ENCODE data around the gene C1orf116. TPM values are rescaled to one million over a fixed set of nuclear protein-coding genes. Genes with fewer than 3 reads are reported as not detected.
A peak's percentile ranks its signal among the peaks of the same experiment; 100 is the strongest.

C1orf116 gene
- total RNA-seq, 1 experiment from 2014 or later: 2.4 TPM

DNA sequence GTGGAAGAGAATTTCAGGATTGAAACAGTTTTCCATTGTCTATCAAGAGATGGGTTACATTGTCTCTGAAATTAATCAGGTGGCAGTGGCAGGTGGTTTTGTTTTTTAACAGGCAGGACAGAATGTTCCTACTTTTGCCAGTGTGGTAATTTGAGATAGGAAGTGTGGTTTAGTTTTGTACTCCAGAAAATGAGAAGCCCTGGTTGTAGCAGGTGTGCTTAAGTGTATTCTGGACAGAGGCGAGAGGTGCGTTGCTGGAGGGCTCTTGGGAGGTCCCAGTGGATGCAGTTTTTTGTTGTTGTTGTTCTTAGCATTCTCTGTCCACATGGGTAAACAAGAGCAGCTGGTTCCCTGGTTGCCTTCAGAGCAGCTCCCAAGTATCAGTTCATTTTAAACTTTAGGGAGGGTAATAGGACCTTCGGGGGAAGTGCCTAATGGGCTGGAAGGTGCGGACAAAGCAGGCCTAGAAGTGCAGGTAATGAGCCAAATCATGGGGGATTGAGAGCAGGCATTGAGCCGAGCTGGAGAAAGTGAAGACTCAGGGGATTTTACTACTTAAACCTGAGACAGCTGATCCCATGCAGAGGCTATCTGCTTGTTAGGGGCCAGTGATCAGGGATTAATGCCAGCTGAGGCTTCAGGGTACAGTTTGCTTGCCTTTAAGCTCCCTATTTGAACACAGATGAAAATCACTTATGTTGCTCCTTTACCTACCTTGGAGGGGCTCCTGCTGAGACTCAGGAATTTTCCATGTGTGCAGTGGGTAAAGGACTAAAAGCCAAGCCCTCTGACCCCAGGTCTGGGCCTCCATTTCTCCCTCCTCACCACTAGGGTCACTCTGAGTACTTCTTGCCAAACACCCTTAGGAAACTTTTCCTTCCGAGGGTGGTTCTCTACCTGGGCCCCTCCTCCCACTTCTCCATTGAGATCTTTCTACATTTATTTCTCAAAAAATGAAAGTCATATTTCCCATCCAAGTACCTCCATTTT is 26.6 kb upstream of the C1orf116 start:
- Mint-ChIP-seq H3K27ac (peak overlapping the region; percentile 68), H3K27me3 (ENCODE audit: low read depth) (no peaks in the 10 kb centered on the region), H3K4me3 (no peak overlapping the region), H3K36me3 (peaks cover 34% of the 10 kb centered on the region), H3K9me3 (no peaks in the 10 kb centered on the region), H3K4me1 (peaks cover 21% of the 10 kb centered on the region)
- CTCF ChIA-PET: interaction anchor here (0.8 to 1.6 kb wide), 2 partner anchors 9 to 24 kb away, joined by 3 to 4 read pairs; no protein-coding TSS in a partner anchor
- ATAC-seq: peak; percentile 95
- peak; percentile 24 for DNase-seq (ENCODE audit: low spot score)
- POLR2A ChIA-PET: no interaction called here
- TF ChIP-seq, protein P1, sequence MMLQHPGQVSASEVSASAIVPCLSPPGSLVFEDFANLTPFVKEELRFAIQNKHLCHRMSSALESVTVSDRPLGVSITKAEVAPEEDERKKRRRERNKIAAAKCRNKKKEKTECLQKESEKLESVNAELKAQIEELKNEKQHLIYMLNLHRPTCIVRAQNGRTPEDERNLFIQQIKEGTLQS (CRISPR knock-in tag; conservative IDR thresholded peaks at IDR 0.05): no peak

DNA sequence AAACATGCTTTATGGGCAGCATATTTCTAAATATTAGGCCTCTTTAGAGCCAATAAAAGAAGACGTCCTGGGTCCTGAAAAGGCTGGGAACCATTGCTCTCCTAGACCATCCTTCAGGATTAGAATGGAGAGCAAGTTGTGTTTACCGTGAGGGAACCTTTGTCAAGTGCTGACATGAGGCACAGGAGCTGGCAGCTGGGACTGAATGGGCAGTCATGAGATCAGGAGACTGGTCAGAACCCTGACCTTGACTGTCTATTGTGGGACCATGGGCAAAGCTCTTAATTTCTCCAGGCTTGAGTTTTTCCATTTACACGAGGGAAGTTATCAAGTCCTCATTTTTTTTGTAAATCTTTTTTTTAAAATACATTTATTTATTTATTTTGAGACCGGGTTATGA is 25.7 kb upstream of the C1orf116 start:
- H3K27me3 Mint-ChIP-seq (ENCODE audit: low read depth): no peaks in the 10 kb centered on the region
- POLR2A ChIA-PET: no interaction called here
- H3K36me3 Mint-ChIP-seq: peaks cover 25% of the 10 kb centered on the region
- CTCF ChIA-PET: no interaction called here
- ATAC-seq (no peak), DNase-seq (ENCODE audit: low spot score) (no peak)
- H3K4me1 Mint-ChIP-seq: peaks cover 23% of the 10 kb centered on the region
- TF ChIP-seq, protein P2, sequence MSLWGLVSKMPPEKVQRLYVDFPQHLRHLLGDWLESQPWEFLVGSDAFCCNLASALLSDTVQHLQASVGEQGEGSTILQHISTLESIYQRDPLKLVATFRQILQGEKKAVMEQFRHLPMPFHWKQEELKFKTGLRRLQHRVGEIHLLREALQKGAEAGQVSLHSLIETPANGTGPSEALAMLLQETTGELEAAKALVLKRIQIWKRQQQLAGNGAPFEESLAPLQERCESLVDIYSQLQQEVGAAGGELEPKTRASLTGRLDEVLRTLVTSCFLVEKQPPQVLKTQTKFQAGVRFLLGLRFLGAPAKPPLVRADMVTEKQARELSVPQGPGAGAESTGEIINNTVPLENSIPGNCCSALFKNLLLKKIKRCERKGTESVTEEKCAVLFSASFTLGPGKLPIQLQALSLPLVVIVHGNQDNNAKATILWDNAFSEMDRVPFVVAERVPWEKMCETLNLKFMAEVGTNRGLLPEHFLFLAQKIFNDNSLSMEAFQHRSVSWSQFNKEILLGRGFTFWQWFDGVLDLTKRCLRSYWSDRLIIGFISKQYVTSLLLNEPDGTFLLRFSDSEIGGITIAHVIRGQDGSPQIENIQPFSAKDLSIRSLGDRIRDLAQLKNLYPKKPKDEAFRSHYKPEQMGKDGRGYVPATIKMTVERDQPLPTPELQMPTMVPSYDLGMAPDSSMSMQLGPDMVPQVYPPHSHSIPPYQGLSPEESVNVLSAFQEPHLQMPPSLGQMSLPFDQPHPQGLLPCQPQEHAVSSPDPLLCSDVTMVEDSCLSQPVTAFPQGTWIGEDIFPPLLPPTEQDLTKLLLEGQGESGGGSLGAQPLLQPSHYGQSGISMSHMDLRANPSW (CRISPR knock-in tag; conservative IDR thresholded peaks at IDR 0.05; ENCODE audit: low read depth): no peak
- H3K4me3 Mint-ChIP-seq: no peak overlapping the region
- H3K27ac Mint-ChIP-seq: no peak overlapping the region
- H3K9me3 Mint-ChIP-seq: no peaks in the 10 kb centered on the region

DNA sequence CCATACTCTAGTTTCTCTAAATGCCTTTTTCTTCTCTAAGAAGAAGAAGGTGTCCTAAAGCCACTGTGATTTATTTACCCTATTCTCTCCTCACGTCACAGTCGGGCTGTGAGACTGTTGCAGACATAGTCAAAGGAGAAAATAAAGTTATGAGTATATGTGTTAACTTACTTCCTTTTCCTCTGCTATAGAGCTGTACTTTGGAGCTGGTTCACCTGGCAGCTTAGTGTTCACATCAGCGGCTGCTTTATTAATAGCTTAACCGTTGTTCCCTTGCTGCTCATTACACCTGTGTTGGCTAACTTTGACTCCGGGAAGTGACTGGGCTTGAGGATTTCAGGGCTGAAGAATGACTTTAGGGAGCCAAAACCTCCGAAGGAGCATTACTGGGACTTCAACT is 24.1 kb upstream of the C1orf116 start:
- ATAC-seq (no peak), DNase-seq (ENCODE audit: low spot score) (no peak)
- H3K4me1 Mint-ChIP-seq: peaks cover 29% of the 10 kb centered on the region
- no peaks in the 10 kb centered on the region for H3K9me3 Mint-ChIP-seq
- TF ChIP-seq RORB (CRISPR knock-in tag; IDR thresholded peaks at IDR 0.05): no peak
- CTCF ChIA-PET: no interaction called here
- peaks cover 10% of the 10 kb centered on the region; the same call in 1 of the 2 replicates for H3K36me3 Mint-ChIP-seq
- POLR2A ChIA-PET: interaction anchor here (0.6 kb wide), 1 partner anchor 27 kb away, joined by 3 read pairs; no protein-coding TSS in a partner anchor
- no peak overlapping the region for H3K27ac Mint-ChIP-seq
- H3K27me3 Mint-ChIP-seq (ENCODE audit: low read depth): no peaks in the 10 kb centered on the region
- H3K4me3 Mint-ChIP-seq: no peak overlapping the region

GRCh38 chr1:207055386-207056001 is 22.9 kb upstream of the C1orf116 start:
- POLR2A ChIA-PET: no interaction called here
- CTCF ChIA-PET: no interaction called here

More at GRCh38 chr1:207055386-207056001, 22.9 kb upstream of the C1orf116 start:
- no peak for ATAC-seq
- no peak overlapping the region for H3K27ac Mint-ChIP-seq
- H3K9me3 Mint-ChIP-seq: no peaks in the 10 kb centered on the region
- DNase-seq (ENCODE audit: low spot score): no peak
- no peak for TF ChIP-seq TCF7 (CRISPR knock-in tag; IDR thresholded peaks at IDR 0.05; ENCODE audit: low read depth)
- no peak for TF ChIP-seq ZBTB21 (CRISPR knock-in tag; IDR thresholded peaks at IDR 0.05; ENCODE audit: borderline replicate concordance)
- TF ChIP-seq, protein P3, sequence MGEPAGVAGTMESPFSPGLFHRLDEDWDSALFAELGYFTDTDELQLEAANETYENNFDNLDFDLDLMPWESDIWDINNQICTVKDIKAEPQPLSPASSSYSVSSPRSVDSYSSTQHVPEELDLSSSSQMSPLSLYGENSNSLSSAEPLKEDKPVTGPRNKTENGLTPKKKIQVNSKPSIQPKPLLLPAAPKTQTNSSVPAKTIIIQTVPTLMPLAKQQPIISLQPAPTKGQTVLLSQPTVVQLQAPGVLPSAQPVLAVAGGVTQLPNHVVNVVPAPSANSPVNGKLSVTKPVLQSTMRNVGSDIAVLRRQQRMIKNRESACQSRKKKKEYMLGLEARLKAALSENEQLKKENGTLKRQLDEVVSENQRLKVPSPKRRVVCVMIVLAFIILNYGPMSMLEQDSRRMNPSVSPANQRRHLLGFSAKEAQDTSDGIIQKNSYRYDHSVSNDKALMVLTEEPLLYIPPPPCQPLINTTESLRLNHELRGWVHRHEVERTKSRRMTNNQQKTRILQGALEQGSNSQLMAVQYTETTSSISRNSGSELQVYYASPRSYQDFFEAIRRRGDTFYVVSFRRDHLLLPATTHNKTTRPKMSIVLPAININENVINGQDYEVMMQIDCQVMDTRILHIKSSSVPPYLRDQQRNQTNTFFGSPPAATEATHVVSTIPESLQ (CRISPR knock-in tag; IDR thresholded peaks at IDR 0.05): no peak
- no peak for TF ChIP-seq NFE2L1 (CRISPR knock-in tag; IDR thresholded peaks at IDR 0.05)
- TF ChIP-seq SP1 (CRISPR knock-in tag; conservative IDR thresholded peaks at IDR 0.05): no peak
- no peak for TF ChIP-seq OVOL2 (CRISPR knock-in tag; IDR thresholded peaks at IDR 0.05; ENCODE audit: borderline replicate concordance)
- no peak for TF ChIP-seq ETV6 (CRISPR knock-in tag; IDR thresholded peaks at IDR 0.05)
- TF ChIP-seq, protein P2 (CRISPR knock-in tag; conservative IDR thresholded peaks at IDR 0.05; ENCODE audit: low read depth): no peak
- H3K27me3 Mint-ChIP-seq (ENCODE audit: low read depth): no peaks in the 10 kb centered on the region
- H3K36me3 Mint-ChIP-seq: 0 out of 2 replicates have a peak, but pooled peaks cover 4% of the 10 kb centered on the region
- H3K4me1 Mint-ChIP-seq: peaks cover 36% of the 10 kb centered on the region
- no peak overlapping the region for H3K4me3 Mint-ChIP-seq
